AG09319 (cell line): Measurements from ENCODE around the gene FHAD1.
"Not testable (repeated sequence)": the region's sequence is repeated elsewhere in the genome, so short reads cannot be mapped to it uniquely, and the experiment has no call there.

Experiments used
- DNase-seq: peaks from one replicate; pipeline ENCODE4 v3.0.0-alpha.2; 2010; ENCODE audit warnings: low read depth; ENCODE audit errors: extremely low read depth
- TF ChIP-seq, protein P1 (sequence below): IDR thresholded peaks from 2 replicates; pipeline ENCODE4 v1.5.1; 2011; ENCODE audit warnings: low read depth, mild to moderate bottlenecking, inconsistent platforms, low read length, moderate library complexity

The FHAD1 gene

DNA sequence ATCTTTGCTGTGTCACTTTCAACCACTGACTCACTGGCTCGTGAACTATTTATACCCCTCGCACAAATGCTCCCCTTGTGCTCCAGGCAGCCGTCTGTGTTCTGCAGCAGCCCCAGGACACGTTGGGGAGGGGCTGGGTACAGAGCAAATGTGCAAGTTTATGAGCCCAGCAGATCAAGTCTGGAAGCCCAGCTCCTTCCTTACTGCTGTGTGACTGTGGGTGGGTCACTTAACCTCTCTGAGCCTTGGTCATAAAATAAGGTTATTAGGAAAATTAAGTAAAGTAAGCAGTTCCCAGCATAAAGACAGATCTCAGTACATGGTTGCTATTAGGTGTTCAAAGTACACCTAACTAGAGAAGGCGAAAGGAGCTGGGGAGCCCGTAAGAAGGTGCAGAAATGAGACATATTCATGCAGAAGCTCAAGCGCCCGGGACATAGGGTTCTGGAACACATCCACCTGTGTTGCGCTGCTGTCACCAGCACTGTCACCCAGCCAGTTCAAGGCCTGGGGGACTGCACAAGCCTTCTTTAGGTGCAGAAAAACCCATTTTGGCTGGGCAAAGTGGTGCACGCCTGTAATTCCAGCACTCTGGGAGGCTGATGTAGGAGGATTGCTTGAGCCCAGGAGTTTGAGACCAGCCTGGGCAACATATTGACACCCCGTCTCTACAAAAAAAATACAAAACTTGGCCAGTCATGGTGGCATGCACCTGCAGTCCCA, 176.5 kb downstream of the FHAD1 start:
- no peak for DNase-seq
- TF ChIP-seq, protein P1, sequence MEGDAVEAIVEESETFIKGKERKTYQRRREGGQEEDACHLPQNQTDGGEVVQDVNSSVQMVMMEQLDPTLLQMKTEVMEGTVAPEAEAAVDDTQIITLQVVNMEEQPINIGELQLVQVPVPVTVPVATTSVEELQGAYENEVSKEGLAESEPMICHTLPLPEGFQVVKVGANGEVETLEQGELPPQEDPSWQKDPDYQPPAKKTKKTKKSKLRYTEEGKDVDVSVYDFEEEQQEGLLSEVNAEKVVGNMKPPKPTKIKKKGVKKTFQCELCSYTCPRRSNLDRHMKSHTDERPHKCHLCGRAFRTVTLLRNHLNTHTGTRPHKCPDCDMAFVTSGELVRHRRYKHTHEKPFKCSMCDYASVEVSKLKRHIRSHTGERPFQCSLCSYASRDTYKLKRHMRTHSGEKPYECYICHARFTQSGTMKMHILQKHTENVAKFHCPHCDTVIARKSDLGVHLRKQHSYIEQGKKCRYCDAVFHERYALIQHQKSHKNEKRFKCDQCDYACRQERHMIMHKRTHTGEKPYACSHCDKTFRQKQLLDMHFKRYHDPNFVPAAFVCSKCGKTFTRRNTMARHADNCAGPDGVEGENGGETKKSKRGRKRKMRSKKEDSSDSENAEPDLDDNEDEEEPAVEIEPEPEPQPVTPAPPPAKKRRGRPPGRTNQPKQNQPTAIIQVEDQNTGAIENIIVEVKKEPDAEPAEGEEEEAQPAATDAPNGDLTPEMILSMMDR = no peak

DNA sequence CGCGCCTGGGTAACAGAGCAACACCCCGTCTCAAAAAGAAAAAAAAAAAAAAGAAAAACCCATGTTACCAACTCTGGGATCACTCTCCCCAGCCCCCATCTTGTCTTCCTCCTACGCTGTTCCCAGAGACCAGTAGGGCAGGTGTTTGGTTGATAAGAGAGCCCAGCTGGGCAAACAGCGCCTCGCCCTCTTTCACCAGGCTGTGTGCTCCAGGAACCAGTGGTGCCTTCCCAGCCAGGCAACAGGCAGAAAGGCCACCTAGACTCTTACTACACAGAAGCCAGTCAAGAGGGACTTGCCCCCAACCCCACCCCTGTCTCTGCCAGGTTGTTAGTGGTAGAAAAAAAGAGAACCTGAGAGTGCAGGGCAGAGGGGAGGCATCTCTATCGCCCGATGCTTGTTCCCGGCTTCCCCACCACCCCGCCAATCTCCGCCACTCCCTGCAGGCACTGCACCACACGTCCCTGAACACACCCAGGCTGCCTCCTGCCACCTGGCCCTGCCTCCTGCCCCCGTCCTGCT, 177.2 kb downstream of the FHAD1 start:
- no peak for DNase-seq
- TF ChIP-seq, protein P1 = no peak

DNA sequence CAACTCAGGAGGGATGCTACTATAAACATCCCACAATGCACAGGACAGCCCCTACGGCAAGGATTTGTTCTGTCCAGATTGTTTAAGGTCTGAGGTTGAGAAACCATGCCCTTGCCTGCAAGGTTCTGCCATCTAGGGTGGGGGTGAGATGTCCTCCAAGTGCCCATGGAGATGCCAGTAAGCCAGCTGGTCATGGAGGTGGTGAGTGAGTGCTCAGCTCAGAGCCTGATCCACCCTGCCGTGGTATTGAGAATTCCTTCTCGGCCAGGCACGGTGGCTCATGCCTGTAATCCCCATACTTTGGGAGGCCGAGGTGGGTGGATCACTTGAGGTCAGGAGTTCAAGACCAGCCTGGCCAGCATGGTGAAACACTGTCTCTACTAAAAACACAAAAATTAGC, 178.0 kb downstream of the FHAD1 start:
- DNase-seq = no peak
- TF ChIP-seq, protein P1 = no peak

DNA sequence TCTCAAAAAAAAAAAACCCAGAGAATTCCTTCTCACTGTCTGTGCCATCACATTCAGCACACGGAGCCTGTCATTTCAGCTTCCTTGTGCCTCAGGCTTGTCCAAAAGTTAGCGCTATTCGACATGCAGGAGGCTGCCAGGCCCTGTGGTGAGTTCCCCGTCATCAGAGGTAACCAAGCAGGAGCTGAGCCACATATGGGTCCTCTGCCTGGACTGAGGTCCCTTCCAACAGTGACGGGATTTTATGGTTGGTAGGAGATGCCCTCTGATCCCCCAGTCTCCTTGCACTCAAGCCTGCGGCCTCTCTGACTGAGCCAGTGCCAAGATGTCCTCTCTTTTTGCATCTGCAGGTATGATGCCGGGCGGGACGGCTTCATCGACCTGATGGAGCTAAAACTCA, 178.5 kb downstream of the FHAD1 start:
- TF ChIP-seq, protein P1 = no peak
- no peak for DNase-seq

DNA sequence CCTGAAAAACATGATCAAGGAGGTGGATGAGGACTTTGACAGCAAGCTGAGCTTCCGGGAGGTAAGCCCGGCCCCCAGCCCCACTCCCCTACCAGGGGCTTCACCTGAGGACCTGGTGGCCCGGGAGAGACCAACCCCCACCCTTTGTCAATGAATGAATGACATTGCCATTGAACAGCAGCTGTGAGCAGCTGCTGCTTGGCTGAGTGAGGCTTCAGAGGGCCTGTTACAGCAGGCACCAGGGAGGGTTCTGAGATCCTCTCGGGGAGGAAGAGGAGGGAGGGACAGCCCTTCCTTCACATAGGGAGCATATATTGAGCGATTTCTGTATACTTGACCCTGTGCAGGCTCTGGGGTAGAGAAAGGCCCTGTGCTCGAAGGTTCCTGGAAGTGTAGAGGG, 178.9 kb downstream of the FHAD1 start:
- DNase-seq = no peak
- TF ChIP-seq, protein P1 = no peak

DNA sequence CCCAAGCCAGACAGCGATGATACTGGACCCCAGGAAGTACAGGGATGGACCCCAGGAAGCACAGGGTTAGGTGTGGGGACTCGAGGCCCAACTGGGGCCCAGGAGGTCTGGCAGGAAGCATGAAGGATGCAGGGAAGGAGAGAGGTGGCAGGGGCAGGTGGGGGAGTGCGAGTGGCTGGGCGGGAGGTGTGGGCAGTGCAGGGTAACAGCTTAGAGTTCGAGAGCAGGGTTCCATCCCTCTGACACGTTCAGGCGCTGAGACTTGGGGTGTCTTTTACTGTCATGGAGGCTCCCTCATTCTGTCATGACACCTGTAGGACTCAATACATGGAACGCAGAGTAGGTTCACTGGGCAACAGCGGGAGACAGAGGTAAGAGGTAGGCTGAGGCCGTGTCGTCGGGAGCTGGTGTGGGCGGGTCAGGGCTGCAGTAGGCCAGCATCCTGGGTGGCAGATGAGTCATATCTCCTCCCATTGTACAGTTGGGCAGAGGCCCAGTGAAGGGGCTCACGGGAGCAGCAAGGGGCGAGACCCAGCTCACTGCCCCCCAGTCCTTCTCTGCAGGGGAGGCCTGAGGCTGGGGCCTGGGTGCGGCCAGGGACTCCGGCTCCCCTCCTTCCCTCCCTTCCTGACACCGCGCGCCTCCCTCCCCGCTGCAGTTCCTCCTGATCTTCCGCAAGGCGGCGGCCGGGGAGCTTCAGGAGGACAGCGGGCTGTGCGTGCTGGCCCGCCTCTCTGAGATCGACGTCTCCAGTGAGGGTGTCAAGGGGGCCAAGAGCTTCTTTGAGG, 179.7 kb downstream of the FHAD1 start:
- no peak for DNase-seq
- TF ChIP-seq, protein P1 = no peak

DNA sequence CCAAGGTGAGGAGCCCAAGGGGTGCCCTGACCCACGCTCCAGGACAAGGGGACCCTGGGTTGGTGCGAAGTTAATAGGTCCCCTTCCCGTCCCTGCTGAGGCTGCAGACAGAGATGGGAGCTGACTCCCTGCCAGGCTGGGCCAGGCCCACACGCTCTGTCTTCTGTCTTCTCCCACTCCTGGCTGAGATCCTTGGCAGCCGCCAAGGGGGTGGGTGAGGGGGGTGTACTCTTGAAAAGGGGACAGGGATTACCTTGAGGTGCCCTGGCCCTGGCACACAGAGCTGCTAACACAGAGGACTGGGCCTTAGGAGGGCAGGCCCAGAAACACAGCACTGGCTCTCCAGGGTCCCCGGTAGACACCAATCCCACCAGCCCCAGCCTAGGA, 180.2 kb downstream of the FHAD1 start:
- no peak for DNase-seq
- TF ChIP-seq, protein P1 = no peak

DNA sequence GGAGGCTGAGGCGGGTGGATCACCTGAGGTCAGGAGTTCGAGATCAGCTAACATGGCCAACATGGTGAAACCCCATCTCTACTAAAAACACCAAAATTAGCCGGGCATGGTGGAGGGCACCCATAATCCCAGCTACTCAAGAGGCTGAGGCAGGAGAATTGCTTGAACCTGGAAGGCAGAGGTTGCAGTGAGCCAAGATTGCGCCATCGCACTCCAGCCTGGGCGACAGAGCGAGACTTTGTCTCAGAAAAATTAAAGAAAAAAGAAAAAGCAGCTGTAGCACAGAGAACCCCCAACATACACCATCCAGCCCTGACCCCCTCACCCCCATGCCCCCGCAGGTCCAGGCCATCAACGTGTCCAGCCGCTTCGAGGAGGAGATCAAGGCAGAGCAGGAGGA, 181.2 kb downstream of the FHAD1 start:
- DNase-seq = not testable (repeated sequence)
